Esophagus (tissue), 2 donors: ENCODE measurements around the gene ICAM1. TPM values are rescaled to one million over a fixed set of nuclear protein-coding genes. Genes with fewer than 3 reads are reported as not detected.

Experiments
- H3K27ac ChIP-seq, 2 donors: one replicate each; pipeline ENCODE4 v1.5.1; 2013; ENCODE audit warnings: low read depth in 2 of 2, mild to moderate bottlenecking in 2 of 2, inconsistent platforms in 1 of 2, low read length in 1 of 2, moderate library complexity in 1 of 2
- H3K27me3 ChIP-seq, 2 donors: one replicate each; pipeline ENCODE4 v1.6.1; 2013; ENCODE audit warnings: low read length in 2 of 2, control low read depth in 1 of 2, mild to moderate bottlenecking in 1 of 2; ENCODE audit not compliant: insufficient read depth in 2 of 2, control insufficient read depth in 1 of 2
- H3K36me3 ChIP-seq, 2 donors: one replicate each; pipeline ENCODE4 v1.6.1; 2013; ENCODE audit warnings: low read length in 1 of 2; ENCODE audit not compliant: control insufficient read depth in 2 of 2, insufficient read depth in 2 of 2
- H3K4me1 ChIP-seq, 2 donors: one replicate each; pipeline ENCODE4 v1.6.1; 2013; ENCODE audit warnings: low read length in 1 of 2; ENCODE audit not compliant: control insufficient read depth in 2 of 2, insufficient read depth in 2 of 2
- H3K4me3 ChIP-seq, 2 donors: one replicate each; pipeline ENCODE4 v1.5.1; 2013; ENCODE audit warnings: low read length in 2 of 2, mild to moderate bottlenecking in 2 of 2, low read depth in 1 of 2, moderate library complexity in 1 of 2
- H3K9me3 ChIP-seq, 2 donors: one replicate each; pipeline ENCODE4 v1.6.1; 2013; ENCODE audit warnings: mild to moderate bottlenecking in 2 of 2, low read depth in 1 of 2, low read length in 1 of 2, moderate library complexity in 1 of 2; ENCODE audit not compliant: control insufficient read depth in 2 of 2, insufficient read depth in 1 of 2
- WGBS, 2 donors: extraction: QIAGEN DNeasy Blood & Tissue Kit; methylation state at CpG; one replicate each; pipeline ENCODE4 v1.1.7; 2013; 5-methylcytosine and 5-hydroxymethylcytosine counted together
- polyA plus RNA-seq, 2 donors: library from polyadenylated mRNA; stranded (reverse); fragments of 200-250 nt; gene quantifications; one replicate each; pipeline ENCODE4 v1.2.3, GENCODE V29; 2013
- donor health status: healthy with polysubstance abuse.
- donor health status: Bipolar disorder and iron deficiency.

The ICAM1 gene
- polyA plus RNA-seq, 2 donors: 4.8 to 8.8 TPM

- H3K4me3 ChIP-seq: no peak overlapping the region
- H3K9me3 ChIP-seq: no peaks in the 10 kb centered on the region
- peaks cover 16 to 30% of the 10 kb centered on the region in 2 donors for H3K36me3 ChIP-seq
- WGBS, 2 donors: 82 to 87% methylated on average over 9 of the region's 9 CpGs
- peaks cover 0 to 4% of the 10 kb centered on the region in 2 donors for H3K4me1 ChIP-seq
- no peaks in the 10 kb centered on the region for H3K27me3 ChIP-seq
- no peak overlapping the region for H3K27ac ChIP-seq
Observed at GRCh38 chr19:10256970-10257615, 13.8 kb upstream of the ICAM1 start.

- H3K27me3 ChIP-seq: no peaks in the 10 kb centered on the region
- H3K4me1 ChIP-seq: peaks cover 0 to 4% of the 10 kb centered on the region in 2 donors
- H3K9me3 ChIP-seq: no peaks in the 10 kb centered on the region
- 94 to 96% methylated on average over 18 of the region's 18 CpGs for WGBS, 2 donors
- no peak overlapping the region for H3K27ac ChIP-seq
- H3K4me3 ChIP-seq: no peak overlapping the region
- peaks cover 16 to 30% of the 10 kb centered on the region in 2 donors for H3K36me3 ChIP-seq
Observed at GRCh38 chr19:10258080-10258710, 12.7 kb upstream of the ICAM1 start.

- no peaks in the 10 kb centered on the region for H3K9me3 ChIP-seq
- 47 to 52% methylated on average over 31 to 32 of the region's 32 CpGs for WGBS, 2 donors
- H3K4me3 ChIP-seq: no peak overlapping the region
- H3K4me1 ChIP-seq: peaks cover 0 to 4% of the 10 kb centered on the region in 2 donors
- H3K36me3 ChIP-seq: peaks cover 15 to 26% of the 10 kb centered on the region in 2 donors
- H3K27ac ChIP-seq: peak overlapping the region in 1 of 2 donors; percentile 58
- H3K27me3 ChIP-seq: no peaks in the 10 kb centered on the region
Observed at GRCh38 chr19:10259162-10259905, 11.6 kb upstream of the ICAM1 start.

GRCh38 chr19:10260141-10260584, 10.8 kb upstream of the ICAM1 start:
- no peaks in the 10 kb centered on the region for H3K27me3 ChIP-seq
- H3K9me3 ChIP-seq: no peaks in the 10 kb centered on the region
- H3K27ac ChIP-seq: peak overlapping the region in 1 of 2 donors; percentile 57
- WGBS, 2 donors: 43 to 57% methylated on average over 8 of the region's 8 CpGs
- H3K36me3 ChIP-seq: peaks cover 11 to 21% of the 10 kb centered on the region in 2 donors
- no peak overlapping the region for H3K4me3 ChIP-seq
- peaks cover 0 to 4% of the 10 kb centered on the region in 2 donors for H3K4me1 ChIP-seq

GRCh38 chr19:10262771-10263170, 8.1 kb upstream of the ICAM1 start:
- Histone ChIP-seq H3K4me3 (no peak overlapping the region), H3K36me3 (peaks cover 0 to 8% of the 10 kb centered on the region in 2 donors), H3K27me3 (no peaks in the 10 kb centered on the region), H3K9me3 (no peaks in the 10 kb centered on the region), H3K27ac (no peak overlapping the region), H3K4me1 (peaks cover 0 to 4% of the 10 kb centered on the region in 2 donors)
- 77 to 79% methylated on average over 7 of the region's 7 CpGs for WGBS, 2 donors

GRCh38 chr19:10266706-10267105, 4.2 kb upstream of the ICAM1 start:
- 80 to 86% methylated on average over 7 of the region's 7 CpGs for WGBS, 2 donors
- no peaks in the 10 kb centered on the region for H3K27me3 ChIP-seq
- no peaks in the 10 kb centered on the region for H3K36me3 ChIP-seq
- H3K27ac ChIP-seq: no peak overlapping the region
- H3K9me3 ChIP-seq: no peaks in the 10 kb centered on the region
- no peak overlapping the region for H3K4me3 ChIP-seq
- H3K4me1 ChIP-seq: peaks cover 5 to 7% of the 10 kb centered on the region in 2 donors

- no peaks in the 10 kb centered on the region for H3K9me3 ChIP-seq
- H3K27ac ChIP-seq: peak overlapping the region in 1 of 2 donors; percentile 53
- H3K36me3 ChIP-seq: no peaks in the 10 kb centered on the region
- no peaks in the 10 kb centered on the region for H3K27me3 ChIP-seq
- peaks cover 5 to 7% of the 10 kb centered on the region in 2 donors for H3K4me1 ChIP-seq
- 58 to 68% methylated on average over 5 to 6 of the region's 6 CpGs for WGBS, 2 donors
- no peak overlapping the region for H3K4me3 ChIP-seq
Observed at GRCh38 chr19:10268071-10268470, 2.8 kb upstream of the ICAM1 start.

- Histone ChIP-seq H3K36me3 (no peaks in the 10 kb centered on the region), H3K27me3 (no peaks in the 10 kb centered on the region), H3K4me1 (peaks cover 5 to 7% of the 10 kb centered on the region in 2 donors), H3K4me3 (peak overlapping the region; percentile 46 to 51), H3K9me3 (no peaks in the 10 kb centered on the region), H3K27ac (peak overlapping the region; percentile 73 to 86)
- WGBS, 2 donors: 3% methylated on average over 59 of the region's 59 CpGs
Observed at GRCh38 chr19:10269333-10270179, 1.4 kb upstream of the ICAM1 start.

GRCh38 chr19:10270180-10270615, 722 bp upstream of the ICAM1 start:
- WGBS, 2 donors: 2 to 3% methylated on average over 37 of the region's 37 CpGs
- peaks cover 5 to 7% of the 10 kb centered on the region in 2 donors for H3K4me1 ChIP-seq
- no peaks in the 10 kb centered on the region for H3K36me3 ChIP-seq
- H3K27me3 ChIP-seq: no peaks in the 10 kb centered on the region
- H3K4me3 ChIP-seq: peak overlapping the region; percentile 46 to 51
- peak overlapping the region; percentile 73 to 86 for H3K27ac ChIP-seq
- H3K9me3 ChIP-seq: no peaks in the 10 kb centered on the region
